Lower leg skin (tissue), 3 donors: ENCODE data around the gene EGFL8.

Experiments
- POLR2A ChIP-seq, 2 donors: fragments of 450-650 bp; IDR thresholded peaks; one replicate each; pipeline ENCODE4 v1.6.1; 2016 to 2017; ENCODE audit warnings: antibody characterized with exemption in 2 of 2, mild to moderate bottlenecking in 1 of 2, moderate library complexity in 1 of 2
- TF ChIP-seq, protein P1 (sequence below), 3 donors: fragments of 450-650 bp; IDR thresholded peaks; one replicate each; pipeline ENCODE4 v1.5.1; 2016; ENCODE audit warnings: antibody characterized with exemption in 3 of 3, mild to moderate bottlenecking in 3 of 3, moderate library complexity in 2 of 3

DNA sequence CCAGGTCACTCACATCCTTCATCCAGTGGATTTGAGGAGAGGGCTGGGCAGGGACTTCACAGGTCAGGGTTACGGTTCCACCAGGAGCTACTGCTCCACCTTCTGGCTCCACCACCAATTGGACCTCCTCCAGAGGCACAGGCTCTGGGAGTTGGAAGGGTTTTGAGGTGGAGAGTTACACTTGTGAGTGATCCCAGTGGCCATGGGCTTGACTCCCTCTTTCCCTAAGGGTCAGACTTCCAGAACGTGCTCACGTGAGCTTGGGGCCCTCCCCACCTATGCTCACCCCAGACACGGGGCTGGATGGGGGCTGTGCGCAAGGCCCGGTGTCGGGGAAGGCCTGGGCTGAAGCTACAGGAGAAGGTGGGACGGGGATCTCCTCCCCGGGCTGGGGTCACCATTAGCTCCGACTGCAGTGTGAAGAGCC lies 18.2 kb downstream of the EGFL8 start:
- TF ChIP-seq, protein P1, sequence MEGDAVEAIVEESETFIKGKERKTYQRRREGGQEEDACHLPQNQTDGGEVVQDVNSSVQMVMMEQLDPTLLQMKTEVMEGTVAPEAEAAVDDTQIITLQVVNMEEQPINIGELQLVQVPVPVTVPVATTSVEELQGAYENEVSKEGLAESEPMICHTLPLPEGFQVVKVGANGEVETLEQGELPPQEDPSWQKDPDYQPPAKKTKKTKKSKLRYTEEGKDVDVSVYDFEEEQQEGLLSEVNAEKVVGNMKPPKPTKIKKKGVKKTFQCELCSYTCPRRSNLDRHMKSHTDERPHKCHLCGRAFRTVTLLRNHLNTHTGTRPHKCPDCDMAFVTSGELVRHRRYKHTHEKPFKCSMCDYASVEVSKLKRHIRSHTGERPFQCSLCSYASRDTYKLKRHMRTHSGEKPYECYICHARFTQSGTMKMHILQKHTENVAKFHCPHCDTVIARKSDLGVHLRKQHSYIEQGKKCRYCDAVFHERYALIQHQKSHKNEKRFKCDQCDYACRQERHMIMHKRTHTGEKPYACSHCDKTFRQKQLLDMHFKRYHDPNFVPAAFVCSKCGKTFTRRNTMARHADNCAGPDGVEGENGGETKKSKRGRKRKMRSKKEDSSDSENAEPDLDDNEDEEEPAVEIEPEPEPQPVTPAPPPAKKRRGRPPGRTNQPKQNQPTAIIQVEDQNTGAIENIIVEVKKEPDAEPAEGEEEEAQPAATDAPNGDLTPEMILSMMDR (IDR thresholded peaks at IDR 0.05), result no peak
- TF ChIP-seq POLR2A (IDR thresholded peaks at IDR 0.05), result no peak
